Thymus (tissue), 11 donors: ENCODE results near the gene GPR68. TPM values are rescaled to one million over a fixed set of nuclear protein-coding genes. Genes with fewer than 3 reads are reported as not detected.
A peak's percentile ranks its signal among the peaks of the same experiment; 100 is the strongest.

Experiments used
- DNase-seq, 9 donors: peaks; one replicate each; pipeline ENCODE4 v3.0.0-alpha.2; 2013; ENCODE audit warnings: low spot score in 9 of 9, low read depth in 6 of 9, missing footprints in 1 of 9
- H3K27ac ChIP-seq, 2 donors: one replicate each; pipeline ENCODE4 v1.5.1; 2013; ENCODE audit warnings: control low read depth in 1 of 2, low read depth in 1 of 2, low read length in 1 of 2, mild to moderate bottlenecking in 1 of 2, moderate library complexity in 1 of 2
- H3K27me3 ChIP-seq, 2 donors: one replicate each; pipeline ENCODE4 v1.5.1; 2013; ENCODE audit warnings: low read length in 1 of 2; ENCODE audit not compliant: control insufficient read depth in 2 of 2, insufficient read depth in 1 of 2
- H3K36me3 ChIP-seq, 2 donors: one replicate each; pipeline ENCODE4 v1.5.1; 2013; ENCODE audit warnings: low read length in 1 of 2, mild to moderate bottlenecking in 1 of 2, moderate library complexity in 1 of 2; ENCODE audit not compliant: control insufficient read depth in 2 of 2, insufficient read depth in 2 of 2
- H3K4me1 ChIP-seq, 2 donors: one replicate each; pipeline ENCODE4 v1.5.1; 2013; ENCODE audit warnings: low read length in 2 of 2; ENCODE audit not compliant: control insufficient read depth in 2 of 2, insufficient read depth in 2 of 2
- H3K4me3 ChIP-seq, 2 donors: one replicate each; pipeline ENCODE4 v1.5.1; 2013; ENCODE audit warnings: low read length in 2 of 2, control low read depth in 1 of 2, mild to moderate bottlenecking in 1 of 2
- H3K9me3 ChIP-seq, 2 donors: one replicate each; pipeline ENCODE4 v1.5.1; 2013; ENCODE audit warnings: low read length in 1 of 2, mild to moderate bottlenecking in 1 of 2; ENCODE audit not compliant: control insufficient read depth in 2 of 2, insufficient read depth in 1 of 2
- WGBS: extraction: QIAGEN DNeasy Blood & Tissue Kit; methylation state at CpG from one replicate; pipeline ENCODE4 v1.1.7; 2013; 5-methylcytosine and 5-hydroxymethylcytosine counted together
- polyA plus RNA-seq: library from polyadenylated mRNA; stranded (reverse); fragments of 200-250 nt; gene quantifications from one replicate; pipeline ENCODE4 v1.2.3, GENCODE V29; 2013
- total RNA-seq: library from RNA; stranded (reverse); fragments of 120-200 nt; gene quantifications from one replicate; pipeline ENCODE4 v1.2.4, GENCODE V29; 2013
- donor health status: healthy.

The GPR68 gene
- total and polyA plus RNA-seq, 2 donors: 1.4 to 3.6 TPM

DNA sequence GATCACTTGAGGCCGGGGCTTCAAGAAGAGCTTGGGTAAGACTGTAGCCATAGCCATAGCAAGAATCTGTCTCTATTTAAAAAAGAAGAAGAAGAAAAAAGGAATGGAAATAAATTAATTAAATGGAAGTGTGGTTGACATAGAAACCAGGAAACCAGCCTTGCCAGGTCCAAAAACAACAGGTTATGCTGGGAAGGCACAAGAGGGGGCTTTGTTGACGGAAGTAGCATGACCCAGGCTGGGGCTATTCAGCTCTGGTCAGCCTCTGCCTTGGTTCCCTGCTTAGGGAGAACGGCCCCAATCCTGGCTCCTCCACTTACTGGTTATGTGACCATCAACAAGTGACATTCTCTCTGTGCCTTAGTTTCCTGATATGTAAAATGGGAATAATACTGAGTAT is 14.4 kb upstream of the GPR68 start:
- no peaks in the 10 kb centered on the region for H3K36me3 ChIP-seq
- peaks cover 0 to 7% of the 10 kb centered on the region in 2 donors for H3K9me3 ChIP-seq
- DNase-seq: no peak
- peaks cover 18 to 37% of the 10 kb centered on the region in 2 donors for H3K4me1 ChIP-seq
- WGBS: 99% methylated on average over 3 of the region's 3 CpGs
- no peak overlapping the region for H3K4me3 ChIP-seq
- H3K27me3 ChIP-seq: peaks cover 0 to 9% of the 10 kb centered on the region in 2 donors
- no peak overlapping the region for H3K27ac ChIP-seq

DNA sequence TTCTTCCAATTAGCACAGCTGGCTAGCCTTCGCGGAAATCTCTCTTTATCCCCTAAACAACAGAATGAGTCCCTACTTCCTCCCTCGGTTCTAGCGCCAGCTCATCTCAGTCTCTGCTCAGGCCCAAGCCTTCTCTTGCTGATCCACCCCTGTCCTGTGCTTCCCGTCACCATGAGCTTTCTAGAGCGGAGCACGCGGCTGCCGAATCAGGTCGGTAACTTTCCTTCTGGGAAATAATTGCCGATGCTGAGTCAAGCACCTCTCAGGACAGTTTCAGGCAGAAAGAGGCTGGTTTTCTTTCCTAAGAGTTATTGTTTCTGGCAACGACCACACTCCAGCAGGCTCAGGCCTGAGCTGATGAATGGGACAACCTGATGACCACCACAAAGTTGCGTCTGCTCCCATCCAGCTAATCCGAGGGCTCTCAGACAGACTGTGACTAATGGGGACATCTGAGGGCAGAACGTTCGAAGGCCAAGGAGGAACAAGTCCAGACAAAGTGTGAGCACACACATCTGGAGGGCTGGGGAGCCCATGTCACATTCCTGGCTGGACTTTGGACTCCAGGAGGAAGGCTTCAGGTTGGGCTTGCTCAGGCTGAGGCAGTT is 13.6 kb upstream of the GPR68 start:
- no peaks in the 10 kb centered on the region for H3K36me3 ChIP-seq
- H3K4me3 ChIP-seq: no peak overlapping the region
- H3K9me3 ChIP-seq: peaks cover 0 to 7% of the 10 kb centered on the region in 2 donors
- peaks cover 0 to 6% of the 10 kb centered on the region in 2 donors for H3K27me3 ChIP-seq
- peak overlapping the region; percentile 6 to 12 for H3K27ac ChIP-seq
- WGBS: 79% methylated on average over 16 of the region's 16 CpGs
- no peak for DNase-seq
- peaks cover 24 to 41% of the 10 kb centered on the region in 2 donors for H3K4me1 ChIP-seq

- no peak overlapping the region for H3K4me3 ChIP-seq
- H3K9me3 ChIP-seq: peaks cover 0 to 7% of the 10 kb centered on the region in 2 donors
- peaks cover 0 to 12% of the 10 kb centered on the region in 2 donors for H3K27me3 ChIP-seq
- DNase-seq: peak in 1 of 9 donors; percentile 33
- peak overlapping the region; percentile 12 to 56 for H3K27ac ChIP-seq
- peaks cover 28 to 48% of the 10 kb centered on the region in 2 donors for H3K4me1 ChIP-seq
- H3K36me3 ChIP-seq: no peaks in the 10 kb centered on the region
- WGBS: 36% methylated on average over 8 of the region's 8 CpGs
These were observed 13.0 kb upstream of the GPR68 start for GRCh38 chr14:91257328-91258010.

DNA sequence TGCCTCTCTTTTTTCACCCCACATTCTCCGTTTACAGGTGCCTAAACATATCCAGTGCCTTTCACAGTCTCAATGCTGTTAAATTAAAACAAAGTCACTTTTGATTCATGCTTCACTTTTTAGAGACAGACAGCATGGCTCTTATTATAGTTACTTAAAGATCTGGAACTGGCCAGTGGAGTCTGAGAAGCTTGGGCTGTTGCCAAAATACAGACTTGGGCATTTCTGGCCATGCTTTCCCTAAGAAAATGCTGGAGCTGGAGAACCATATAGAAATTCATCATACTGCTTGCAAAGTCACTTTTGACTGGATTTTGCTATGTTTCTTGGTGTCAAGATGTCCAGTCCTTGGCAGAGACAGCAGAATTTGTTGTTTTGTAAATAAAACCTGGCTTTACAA is 12.2 kb upstream of the GPR68 start:
- Histone ChIP-seq H3K36me3 (no peaks in the 10 kb centered on the region), H3K4me3 (no peak overlapping the region), H3K27ac (no peak overlapping the region), H3K4me1 (peaks cover 28 to 53% of the 10 kb centered on the region in 2 donors), H3K9me3 (peaks cover 0 to 7% of the 10 kb centered on the region in 2 donors), H3K27me3 (peaks cover 0 to 12% of the 10 kb centered on the region in 2 donors)
- WGBS: 92% methylated on average over 1 of the region's 1 CpG
- no peak for DNase-seq

DNA sequence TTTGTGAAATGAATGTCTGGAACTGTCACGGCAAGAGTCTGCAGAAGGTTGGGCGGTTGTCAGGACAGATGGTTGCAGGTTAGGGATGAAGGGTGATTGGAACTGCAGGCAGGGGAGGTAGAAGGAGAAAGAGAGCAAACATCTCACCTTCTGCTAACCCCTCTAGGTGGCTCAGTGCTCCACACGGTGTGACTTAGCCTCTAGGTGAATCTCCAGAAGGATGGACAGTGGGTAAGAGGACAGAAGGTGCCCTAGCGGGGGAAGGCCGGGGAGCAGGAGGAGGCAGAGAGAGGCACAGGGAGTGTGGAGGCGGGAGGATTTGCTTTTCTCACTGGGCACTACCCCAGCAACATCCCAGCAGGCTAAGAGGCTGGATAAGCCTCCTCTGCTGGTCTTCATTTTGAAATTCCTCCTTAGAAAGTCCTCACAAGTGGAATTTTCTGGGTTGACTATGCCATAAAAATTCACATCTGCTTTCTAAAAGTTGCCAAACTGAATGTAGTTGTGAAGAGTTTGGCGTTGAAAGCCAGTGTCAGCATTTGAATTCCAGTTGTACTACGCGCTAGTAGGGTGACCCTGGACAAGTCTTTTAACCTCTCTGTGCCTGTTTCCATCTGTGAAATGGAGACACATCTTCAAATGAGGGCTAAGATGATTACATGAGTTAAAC is 10.7 kb upstream of the GPR68 start:
- H3K27ac ChIP-seq: peak overlapping the region; percentile 11 to 33
- WGBS: 88% methylated on average over 9 of the region's 9 CpGs
- H3K36me3 ChIP-seq: no peaks in the 10 kb centered on the region
- H3K4me3 ChIP-seq: no peak overlapping the region
- peaks cover 0 to 12% of the 10 kb centered on the region in 2 donors for H3K27me3 ChIP-seq
- peaks cover 38 to 55% of the 10 kb centered on the region in 2 donors for H3K4me1 ChIP-seq
- H3K9me3 ChIP-seq: no peaks in the 10 kb centered on the region
- DNase-seq: no peak

DNA sequence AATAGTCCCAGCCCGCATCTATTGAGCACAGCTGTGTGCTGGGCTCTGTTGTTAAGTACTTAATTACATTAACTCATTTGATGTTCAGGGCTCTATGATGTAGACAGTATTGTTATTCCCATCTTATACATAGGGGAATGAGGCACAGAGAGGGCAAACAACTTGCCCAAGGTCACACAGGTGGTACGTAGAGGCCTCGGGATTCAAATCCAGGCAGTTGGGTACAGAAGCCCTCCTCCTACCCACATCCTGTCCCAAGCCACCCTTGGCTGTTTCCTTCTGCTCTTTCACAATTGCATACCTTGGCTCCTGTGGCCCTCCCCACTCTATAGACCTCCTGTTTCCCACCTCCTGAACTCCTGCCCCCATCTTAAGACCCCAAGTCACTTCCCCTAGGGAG is 10.0 kb upstream of the GPR68 start:
- Histone ChIP-seq H3K4me3 (no peak overlapping the region), H3K4me1 (peaks cover 42 to 62% of the 10 kb centered on the region in 2 donors), H3K27ac (peak overlapping the region in 1 of 2 donors; percentile 33), H3K27me3 (peaks cover 0 to 12% of the 10 kb centered on the region in 2 donors), H3K9me3 (no peaks in the 10 kb centered on the region), H3K36me3 (no peaks in the 10 kb centered on the region)
- 34% methylated on average over 3 of the region's 3 CpGs for WGBS
- peak in 2 of 9 donors; percentile 55 to 75 for DNase-seq

GRCh38 chr14:91253795-91254323 is 9.4 kb upstream of the GPR68 start:
- no peak for DNase-seq
- H3K27me3 ChIP-seq: peaks cover 0 to 12% of the 10 kb centered on the region in 2 donors
- H3K27ac ChIP-seq: peak overlapping the region in 1 of 2 donors; percentile 61
- H3K4me1 ChIP-seq: peaks cover 42 to 62% of the 10 kb centered on the region in 2 donors
- no peaks in the 10 kb centered on the region for H3K9me3 ChIP-seq
- WGBS: 45% methylated on average over 20 of the region's 20 CpGs
- no peaks in the 10 kb centered on the region for H3K36me3 ChIP-seq
- peak overlapping the region; percentile 39 to 59 for H3K4me3 ChIP-seq

DNA sequence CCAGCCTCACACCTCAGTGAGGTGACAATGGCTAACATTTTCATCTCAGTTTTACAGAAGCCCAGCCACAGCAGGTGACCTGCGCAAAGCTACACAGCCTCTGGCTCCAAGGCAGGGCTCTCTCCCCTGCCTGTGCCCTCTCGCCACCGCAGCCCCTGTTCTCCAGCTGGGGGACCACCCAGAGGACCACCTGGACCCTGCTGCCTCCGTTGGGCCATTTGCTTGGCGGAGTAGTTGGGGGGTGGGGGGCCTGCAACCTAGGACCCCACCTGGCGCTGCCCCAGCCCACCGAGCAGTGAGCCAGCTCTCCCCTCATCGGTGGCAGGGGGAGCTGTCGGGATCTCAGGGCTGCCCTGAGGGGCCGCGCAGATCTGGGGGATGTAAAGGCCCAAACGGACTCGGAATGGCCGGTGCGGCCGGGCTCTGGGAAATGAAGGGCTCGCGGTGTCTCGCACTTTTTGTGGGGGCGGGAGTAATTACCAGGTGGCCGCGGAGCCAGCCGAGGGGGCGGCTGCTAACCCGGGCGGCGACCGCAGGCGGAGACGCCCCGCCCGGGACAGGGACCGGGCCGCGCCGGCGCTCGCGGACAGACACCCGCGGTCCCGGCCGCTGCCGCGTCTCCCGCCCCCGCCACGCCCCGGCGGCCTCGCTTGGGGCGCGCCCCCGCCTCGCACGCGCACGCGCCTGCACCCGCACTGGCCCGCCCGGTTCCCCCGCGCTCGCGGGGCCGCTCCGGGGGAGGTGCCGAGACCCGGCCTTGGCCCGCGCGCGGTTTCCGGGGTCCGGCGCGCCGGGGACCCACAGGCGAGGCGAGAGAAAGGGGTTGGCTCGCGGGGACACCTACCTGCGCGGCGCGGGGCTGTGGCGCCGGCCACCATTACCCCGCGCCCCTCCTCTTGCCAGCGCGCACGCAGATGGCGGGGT is 8.6 kb upstream of the GPR68 start:
- DNase-seq: peak in 1 of 9 donors; percentile 43
- H3K9me3 ChIP-seq: no peaks in the 10 kb centered on the region

More for the DNA sequence above, 8.6 kb upstream of the GPR68 start:
- no peaks in the 10 kb centered on the region for H3K36me3 ChIP-seq
- peaks cover 42 to 62% of the 10 kb centered on the region in 2 donors for H3K4me1 ChIP-seq
- H3K27ac ChIP-seq: peak overlapping the region in 1 of 2 donors; percentile 61
- peak overlapping the region; percentile 41 to 59 for H3K4me3 ChIP-seq
- H3K27me3 ChIP-seq: peaks cover 0 to 12% of the 10 kb centered on the region in 2 donors
- 4% methylated on average over 95 of the region's 95 CpGs for WGBS
